GM21360 (cell line): ENCODE data around the gene CTLA4.

Experiments used
- ATAC-seq: cut with Tn5 transposase; IDR thresholded peaks from one replicate; pipeline ENCODE4 v1.9.1; 2021; ENCODE audit warnings: mild to moderate bottlenecking, moderate library complexity; ENCODE audit not compliant: unreplicated experiment

CTLA4 gene

DNA sequence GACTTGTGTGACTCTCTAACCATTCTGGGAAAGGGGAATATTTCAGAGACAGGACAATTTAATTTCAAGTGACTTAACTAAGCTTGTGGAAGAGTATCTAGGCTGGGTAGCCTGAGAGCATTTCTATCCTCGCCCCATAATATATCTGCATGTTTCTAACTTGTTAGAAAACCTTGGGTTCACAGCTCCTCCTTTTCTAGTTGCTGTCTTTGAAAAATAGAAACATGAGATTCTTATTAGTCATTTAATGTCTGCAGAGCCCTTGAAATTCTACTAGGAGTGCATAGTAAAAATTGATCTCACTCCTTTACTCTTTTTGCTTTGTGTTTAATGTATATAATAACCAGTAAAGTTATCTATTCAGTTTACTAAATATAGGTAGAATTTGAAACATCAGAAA is 22.4 kb downstream of the CTLA4 start:
- no peak for ATAC-seq

DNA sequence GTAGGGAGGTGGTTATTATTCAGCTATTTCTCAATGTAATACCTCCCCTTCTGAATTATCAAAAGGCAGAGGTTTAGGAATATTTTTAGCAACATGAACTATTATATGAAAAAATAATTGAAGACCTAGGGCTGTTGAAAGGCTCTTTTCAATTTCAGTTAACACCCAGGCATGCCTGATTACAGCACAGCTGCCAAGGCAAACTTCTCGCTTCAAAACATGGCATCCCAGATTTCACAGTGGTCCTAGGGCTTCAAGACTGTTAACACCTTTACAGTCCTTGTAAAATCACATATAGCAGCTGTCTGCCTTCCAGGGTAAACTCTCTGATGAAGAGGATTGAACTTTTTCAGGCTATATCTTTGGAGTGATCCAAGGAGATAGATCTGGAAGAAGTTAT is 23.2 kb downstream of the CTLA4 start:
- no peak for ATAC-seq

DNA sequence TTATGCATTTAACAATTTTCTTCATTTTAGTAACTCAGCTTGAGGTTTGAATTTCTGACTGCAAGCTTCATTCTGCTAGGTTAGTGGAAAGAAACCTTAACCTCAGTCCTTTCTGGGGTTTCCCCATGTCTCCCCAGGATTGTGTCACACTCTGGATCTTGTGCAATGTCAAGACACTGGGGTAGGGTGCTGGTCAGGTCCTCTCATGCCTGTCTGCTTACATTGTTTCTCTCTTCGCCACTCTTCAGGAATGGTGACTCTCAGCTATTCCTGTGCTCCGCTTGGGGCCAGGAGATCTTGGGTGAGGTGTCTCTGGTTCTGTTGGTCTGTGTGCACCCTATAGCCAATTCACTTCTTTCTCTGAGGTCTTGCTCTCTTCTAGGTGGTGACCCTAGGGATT is 23.9 kb downstream of the CTLA4 start:
- no peak for ATAC-seq

DNA sequence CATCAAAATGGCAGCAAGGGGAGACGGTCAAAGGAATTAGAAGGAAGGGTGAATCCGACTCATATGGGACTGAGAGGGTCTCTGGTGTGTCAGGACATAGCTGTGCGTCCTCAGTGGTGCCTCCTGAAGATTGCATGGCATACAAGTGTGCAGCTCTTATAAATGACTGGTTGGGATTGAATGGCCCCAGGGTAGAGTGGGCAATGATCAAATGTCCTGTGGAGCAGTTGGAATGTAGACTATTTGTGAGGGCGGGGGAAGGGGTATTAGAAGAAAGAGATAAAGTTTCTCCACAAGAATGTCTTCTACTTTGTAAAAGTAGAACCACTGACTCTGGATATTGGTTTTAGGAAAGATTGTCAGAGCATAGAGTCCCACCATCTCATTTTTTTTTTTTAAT is 24.6 kb downstream of the CTLA4 start:
- ATAC-seq = no peak

DNA sequence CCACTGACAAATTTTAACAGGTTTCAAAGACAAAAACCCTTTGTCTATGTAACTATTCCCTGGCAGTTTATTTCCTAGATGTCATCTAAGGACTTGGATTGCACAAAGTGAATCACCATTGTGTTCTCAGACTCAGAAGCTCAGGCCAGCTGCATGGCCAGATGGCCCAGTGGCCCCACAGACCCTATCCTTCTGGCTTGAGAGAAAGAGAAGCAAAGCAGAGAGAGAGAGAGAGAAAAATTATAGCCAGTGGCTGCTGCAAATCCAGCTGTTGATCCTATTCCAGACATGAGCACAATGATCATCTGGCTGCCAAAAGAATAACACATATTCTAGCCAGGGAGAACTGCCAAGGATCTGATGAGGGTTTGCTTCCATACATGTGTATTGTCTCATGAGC is 25.8 kb downstream of the CTLA4 start:
- no peak for ATAC-seq

DNA sequence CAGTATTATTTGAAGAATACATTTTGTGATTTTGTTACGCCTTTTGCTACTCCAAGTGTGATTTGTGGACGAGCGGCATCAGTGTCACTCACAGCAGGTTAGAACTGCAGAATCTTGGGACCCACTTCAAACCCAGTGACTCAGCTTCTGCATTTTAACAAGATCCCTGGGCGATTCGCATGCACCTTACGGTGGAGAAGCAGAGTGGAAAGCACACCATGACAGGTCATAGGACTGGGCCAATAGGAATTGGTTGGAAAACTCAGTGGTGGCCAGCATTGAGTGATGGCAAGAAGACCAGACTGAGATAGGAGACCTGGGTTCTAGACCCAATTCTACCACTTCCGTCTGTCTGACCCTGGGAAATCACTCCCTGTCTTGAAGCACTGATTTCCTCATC is 26.3 kb downstream of the CTLA4 start:
- ATAC-seq = no peak

DNA sequence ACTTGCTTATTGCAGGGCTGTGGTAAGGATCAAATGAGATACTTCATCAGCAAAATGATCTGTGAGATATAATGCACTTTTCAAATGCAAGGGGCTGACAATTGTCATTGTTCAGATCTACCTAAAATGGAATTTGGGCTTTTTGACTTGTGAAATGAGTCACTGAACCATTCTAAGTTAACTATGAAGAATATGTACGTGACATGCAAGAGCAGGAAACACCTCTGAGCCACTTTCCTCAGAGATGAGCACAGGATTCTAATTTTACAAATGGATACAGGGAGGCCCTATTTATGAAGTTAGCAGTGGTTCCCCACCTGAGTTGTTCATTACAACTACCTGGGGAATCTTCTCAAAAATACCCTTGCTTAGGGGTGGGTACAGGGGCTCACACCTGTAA is 26.7 kb downstream of the CTLA4 start:
- no peak for ATAC-seq

DNA sequence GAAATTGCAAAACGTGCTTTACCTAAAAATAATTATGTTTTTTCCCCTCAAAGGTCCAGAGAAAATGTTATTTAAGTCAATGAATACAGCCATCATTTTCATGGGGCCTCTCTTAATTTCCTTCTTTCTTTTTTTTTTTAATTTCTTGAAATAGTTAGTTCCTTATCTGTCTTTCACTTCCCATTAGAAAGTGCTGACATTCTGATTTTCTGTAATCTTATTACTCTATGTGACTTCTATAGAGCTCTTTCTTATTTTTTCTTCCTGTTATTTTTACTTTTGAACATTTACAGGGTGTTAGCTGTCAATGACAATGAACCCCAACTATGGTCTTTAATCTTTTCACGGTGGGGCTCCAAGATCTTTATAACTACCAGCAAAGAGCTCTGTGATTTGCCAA is 30.0 kb downstream of the CTLA4 start:
- no peak for ATAC-seq

DNA sequence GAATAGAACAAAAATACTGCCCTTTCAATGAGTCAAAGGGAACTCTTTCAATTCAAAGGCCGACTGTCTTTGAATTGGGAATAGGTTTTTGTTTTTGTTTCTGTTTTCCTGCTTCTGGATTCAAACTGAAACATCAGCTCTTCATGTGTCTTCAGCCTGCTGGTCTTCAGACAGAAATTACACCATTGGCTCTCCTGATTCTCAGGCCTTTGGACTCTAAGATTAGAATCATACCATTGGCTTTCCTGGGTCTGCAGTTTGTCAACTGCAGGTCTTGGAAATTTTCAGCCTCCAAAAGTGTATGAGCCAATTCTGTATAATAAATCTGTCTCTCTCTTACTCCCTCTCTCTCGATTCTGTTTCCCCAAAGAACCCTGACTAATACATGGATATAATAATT is 31.1 kb downstream of the CTLA4 start:
- no peak for ATAC-seq

DNA sequence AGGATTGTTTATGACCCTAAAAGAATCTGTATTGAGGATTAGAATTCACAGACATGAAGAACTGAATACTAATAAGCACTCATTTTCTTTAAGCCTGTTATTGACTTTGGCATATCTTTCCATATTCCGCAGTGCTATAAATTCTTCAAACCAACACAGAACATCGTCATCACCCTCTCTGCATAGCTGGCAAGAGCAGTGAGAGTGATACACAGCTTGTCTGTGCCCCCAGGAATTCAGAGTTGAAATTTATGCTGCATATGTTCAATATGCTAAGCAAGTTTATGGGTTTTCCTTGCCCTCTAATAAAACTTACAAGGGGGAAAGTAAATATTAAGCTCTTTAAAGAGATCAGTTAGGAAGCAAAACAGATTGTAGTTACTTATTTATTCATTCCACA is 32.7 kb downstream of the CTLA4 start:
- ATAC-seq = no peak

DNA sequence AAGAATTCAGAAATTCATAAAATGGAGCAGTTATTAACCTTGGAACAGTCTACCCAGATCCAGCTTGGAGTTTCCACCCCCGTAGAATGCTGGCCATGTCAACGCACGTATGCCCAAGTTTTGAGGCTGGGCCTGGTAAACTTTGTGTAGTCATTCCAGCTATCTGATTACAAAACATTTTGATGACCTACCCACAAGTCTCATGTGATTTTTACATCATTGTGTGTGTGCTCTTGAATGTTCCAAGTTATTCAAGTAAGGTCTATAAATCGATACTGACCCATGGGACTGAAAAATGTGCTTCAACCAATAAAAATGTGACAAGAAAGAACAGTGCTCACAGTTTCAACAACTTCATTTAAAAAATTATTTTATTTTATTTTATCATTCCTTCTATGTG is 36.5 kb downstream of the CTLA4 start:
- ATAC-seq = no peak

DNA sequence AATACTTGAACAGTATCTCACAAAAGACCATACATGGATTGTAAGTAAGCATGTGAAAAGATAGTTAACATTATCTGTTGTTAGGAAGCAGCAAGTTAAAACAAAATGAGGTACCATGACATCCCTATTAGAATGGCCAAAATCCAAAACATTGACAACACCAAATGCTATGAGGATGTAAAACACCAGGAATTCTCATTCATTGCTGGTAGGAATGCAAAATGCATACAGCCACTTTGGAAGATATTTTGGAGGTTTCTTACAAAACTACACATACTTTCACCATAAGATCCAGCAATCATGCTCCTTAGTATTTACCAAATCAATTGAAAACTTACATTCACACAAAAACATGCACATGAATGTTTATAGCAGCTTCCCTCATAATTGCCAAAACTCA is 38.1 kb downstream of the CTLA4 start:
- no peak for ATAC-seq

DNA sequence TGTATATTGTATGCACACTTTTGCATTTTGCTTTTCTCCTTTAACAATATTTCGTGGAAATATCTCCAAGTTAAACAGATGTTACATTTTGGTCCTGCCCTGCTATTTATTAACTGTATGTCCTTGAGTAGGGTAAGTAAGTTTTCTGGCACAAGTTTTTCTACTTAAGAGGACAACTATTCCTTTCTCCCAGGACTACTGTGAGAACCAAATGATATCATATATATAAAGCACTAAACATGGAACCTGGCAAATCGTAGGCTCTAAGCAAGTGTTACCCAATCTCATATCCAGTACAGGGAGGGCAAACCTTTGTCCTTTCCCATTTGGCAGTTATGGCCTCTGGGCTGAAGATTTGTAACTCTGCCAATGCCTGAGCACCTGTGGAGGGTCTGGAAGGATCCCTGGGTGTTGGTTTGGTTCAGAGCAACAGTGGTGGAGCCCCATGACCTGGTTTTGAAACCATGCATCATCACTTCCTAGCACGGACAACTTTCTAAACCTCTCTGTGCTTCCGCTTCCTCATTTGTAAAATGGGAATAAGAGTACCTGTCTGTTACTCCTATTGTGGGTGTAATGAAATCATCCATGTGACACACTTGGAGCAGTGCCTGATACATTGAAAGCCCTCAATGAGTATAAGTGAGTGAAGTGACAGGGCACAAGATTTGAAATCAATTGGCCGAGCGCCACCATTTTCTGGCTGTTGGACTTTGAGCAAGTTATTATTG is 40.7 kb downstream of the CTLA4 start:
- ATAC-seq = no peak

DNA sequence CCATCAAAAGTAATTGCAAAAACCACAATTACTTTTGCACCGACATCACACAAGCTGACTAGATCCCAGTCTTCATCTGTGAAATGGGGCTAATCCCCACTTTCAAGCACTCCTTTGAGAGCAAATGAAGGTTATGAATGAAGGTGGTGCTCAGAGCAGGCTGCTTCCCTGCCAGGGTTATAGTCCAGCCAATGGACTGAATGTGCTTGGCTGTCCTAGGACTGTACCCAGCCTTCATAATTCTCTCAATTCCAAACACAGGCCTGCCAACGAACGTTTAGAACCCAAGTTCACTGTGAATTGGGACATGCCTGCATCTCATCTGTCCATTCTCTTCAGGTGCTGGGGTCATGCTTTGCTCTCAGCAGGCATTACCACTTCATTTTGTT is 41.2 kb downstream of the CTLA4 start:
- no peak for ATAC-seq

DNA sequence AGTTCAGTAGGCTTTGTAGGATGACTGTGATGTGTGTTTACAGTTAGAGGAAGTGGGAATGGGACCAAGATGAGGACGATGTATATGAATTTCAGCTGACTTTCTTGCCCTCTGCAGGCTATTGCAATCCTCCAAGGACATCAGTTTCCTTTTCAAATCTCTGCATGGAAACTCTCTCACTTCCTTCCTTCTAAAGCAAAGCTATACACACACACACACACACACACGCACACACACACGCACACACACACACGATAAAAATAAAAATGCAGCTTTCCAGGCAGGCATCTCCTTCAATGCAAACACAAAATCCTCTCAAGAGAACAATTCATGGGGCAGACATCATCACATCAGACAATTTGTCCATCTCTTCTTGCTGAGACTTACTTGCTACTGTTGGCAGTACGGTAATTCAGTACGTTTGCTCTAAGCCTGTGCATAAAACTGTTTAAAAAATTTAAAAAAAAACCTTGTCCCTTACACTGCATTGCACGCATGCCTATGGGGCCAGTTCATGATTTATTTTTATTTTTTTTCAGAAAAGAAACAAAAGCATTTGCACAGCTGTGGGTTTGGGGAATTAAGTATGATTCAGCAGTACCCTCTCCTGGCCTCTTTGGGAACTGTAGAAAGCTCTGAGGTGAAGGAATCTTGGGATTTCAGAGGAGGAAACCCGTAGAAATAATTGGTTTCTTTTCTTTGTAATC is 41.8 kb downstream of the CTLA4 start:
- no peak for ATAC-seq

DNA sequence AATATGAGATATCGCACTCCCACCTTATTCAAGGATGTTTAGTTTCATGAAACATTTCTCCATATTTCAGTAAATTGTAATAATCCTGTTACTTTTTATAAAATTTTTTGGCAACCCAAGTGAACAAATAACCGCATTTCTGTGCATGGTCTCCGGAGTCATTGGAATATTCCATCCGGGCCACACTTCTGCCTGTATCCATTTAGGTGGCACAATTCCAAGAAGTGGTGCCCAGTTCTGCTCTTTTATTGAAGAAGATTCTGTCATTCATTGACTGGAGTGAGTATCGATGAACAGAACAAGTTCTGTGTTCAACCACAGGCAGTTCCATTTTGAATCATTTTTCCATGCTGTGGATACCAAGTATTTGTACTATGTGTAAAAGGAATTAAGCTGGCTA is 42.4 kb downstream of the CTLA4 start:
- no peak for ATAC-seq

DNA sequence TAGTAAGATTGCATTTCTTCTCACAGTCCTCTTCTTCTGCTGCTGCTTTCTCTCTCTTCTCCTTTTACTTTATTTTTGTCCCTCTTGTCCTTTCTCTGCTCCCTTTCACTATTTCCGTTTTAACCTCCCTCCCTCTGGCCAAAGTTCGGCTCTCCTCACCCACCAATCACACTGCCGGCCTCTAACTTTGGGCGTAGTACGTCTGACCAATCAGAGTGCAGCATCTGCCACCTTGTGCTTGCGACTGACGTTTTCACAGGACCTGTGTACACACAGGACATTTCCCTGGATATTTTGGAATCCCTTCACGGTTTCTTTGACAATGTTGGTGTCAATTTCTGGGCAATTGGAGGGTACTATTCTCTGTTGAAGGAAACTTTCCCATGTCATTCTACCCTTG is 46.4 kb downstream of the CTLA4 start:
- no peak for ATAC-seq

DNA sequence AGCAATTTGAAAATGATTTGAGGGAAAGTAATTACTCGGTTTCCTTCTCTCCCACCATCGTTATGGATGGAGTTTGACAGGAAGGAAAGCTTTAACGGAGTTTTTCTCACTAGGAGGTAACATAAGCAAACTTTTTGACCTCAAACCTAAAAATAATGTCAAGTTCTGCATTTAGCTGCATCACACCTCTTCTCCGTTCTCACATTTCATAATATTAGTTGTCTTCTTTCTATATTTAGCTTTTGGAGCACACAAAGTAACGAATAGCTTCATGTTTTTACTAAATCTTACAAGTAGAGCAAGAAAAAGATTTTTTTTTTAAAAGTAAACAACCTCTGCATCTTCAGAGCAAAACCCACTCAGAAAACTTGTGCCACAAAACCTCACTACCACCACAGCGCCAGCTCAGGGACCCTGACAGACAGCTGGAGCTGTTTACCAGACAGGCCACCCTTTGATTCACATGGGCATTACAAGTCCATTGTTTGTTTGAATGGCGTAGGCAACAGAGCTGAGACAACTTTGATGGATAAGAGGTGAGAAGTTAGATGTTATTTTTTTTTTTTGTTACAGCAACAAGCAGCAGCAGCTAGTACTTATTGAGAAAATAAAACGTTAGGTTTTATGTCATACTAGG is 47.1 kb downstream of the CTLA4 start:
- ATAC-seq = no peak

DNA sequence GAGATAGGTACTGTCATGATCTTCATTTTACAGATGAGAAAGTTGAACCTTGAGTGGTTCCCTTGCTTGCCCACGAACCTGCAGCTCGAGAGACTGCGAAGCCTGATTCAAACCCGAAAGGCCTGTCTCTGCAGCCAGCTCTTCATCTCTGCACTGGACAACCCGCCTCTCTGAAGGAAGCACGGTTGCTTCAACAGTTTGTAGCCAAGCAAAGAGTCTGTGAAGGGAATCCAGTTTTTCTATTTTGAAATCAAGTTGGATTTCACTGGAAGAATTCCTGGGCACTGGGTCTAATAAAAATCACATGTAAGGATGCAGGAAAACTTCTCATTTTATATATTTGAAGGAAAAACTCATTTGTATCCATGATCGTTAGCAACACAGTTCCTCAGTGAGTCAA is 47.7 kb downstream of the CTLA4 start:
- no peak for ATAC-seq

DNA sequence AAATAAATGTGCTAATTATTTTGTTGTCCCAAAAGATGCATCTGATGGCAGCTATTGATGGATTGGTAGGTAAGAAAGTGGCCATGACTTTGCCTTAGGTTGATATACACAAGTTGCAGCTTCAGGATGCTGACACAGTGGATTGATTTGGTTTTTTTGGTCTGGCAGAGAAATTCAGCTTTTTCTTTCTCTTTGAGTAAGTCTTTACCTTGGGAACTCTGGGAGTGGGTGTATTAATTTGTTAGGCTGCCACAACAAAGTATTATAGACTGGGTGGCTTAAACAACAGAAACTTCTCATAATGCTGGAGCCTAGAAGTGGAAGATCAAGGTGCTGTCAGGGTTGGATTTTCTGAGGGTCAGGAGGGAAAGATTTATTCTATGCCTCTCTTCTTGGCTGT is 49.2 kb downstream of the CTLA4 start:
- ATAC-seq = no peak

DNA sequence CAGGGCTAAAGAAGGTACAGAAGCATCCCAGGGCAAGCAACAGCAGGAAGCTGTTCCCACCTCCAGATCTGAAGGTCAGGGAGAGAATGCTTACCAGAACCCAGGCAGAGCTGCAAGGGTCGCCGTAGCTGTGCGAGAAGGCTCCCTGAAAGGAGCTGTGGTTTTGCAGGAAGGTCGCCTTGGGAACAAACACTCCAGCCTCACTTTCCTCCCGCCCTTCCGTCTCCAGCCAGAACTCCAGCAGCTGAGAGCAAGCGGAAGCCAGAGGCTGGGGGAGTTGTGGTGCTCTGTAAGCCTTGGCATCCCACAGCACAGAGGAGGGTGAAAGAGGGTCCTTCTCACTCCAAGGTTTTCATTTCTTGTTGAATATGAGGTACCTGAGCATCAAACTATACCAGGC is 50.7 kb downstream of the CTLA4 start:
- no peak for ATAC-seq

DNA sequence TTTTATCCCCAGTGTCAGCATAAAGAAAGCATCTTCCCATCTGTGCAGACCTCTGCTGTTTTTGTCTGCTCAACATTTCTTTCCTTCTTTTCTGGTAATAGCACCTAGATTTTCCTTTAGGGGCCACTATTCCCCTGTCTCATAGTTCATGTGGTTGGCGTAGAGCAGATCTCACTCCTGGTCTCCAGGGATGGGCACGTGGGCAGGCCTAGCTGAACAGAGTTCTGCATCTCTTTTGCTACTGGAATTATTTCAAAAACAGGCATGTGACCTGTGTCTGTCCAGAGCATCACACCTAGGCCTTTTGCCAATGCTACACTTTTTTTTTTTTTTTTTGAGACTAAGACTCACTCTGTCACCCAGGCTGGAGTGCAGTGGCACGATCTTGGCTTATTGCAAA is 51.3 kb downstream of the CTLA4 start:
- no peak for ATAC-seq
